Heart left ventricle (tissue), 13 donors: ENCODE measurements around the gene HNF1B.

Experiments used
- CTCF ChIP-seq, 12 donors: fragments of 200-600 bp; sonication (generic) in 4 of 12; IDR thresholded peaks; one replicate each; pipeline versions ENCODE4 v1.5.0 to v1.8.0; 2018 to 2022; ENCODE audit warnings: antibody characterized with exemption in 12 of 12, mild to moderate bottlenecking in 5 of 12
- POLR2A ChIP-seq, 2 donors: fragments of 450-650 bp; IDR thresholded peaks; one replicate each; pipeline ENCODE4 v1.6.1; 2017; ENCODE audit warnings: antibody characterized with exemption in 2 of 2, mild to moderate bottlenecking in 2 of 2, moderate library complexity in 2 of 2
- donor health status: ischemic (EF 13 %, LVEDD 7.1; RV severe dilation, severe dysfunction).
- donor health status: DM: no; HTN: yes; CAD: no.
- donor health status: DM: no; HTN: no; CAD: no.
- donor health status: ischemic (EF 25% LVEDD 6.9; RV normal size, moderate dysfunction).
- donor health status: ischemic (EF 25% LVEDD 5.7; RV mildly dilated, moderate dysfunction).
- donor health status: ischemic (EF 35%, LVEDD 5.7; RV mildly dilated, moderate dysfunction).
- donor health status: nonischemic (EF 11% LVEDD 7.7; RV severe dilation, severe dysfunction).
- donor health status: DM: yes; HTN: yes; CAD: no.
- donor health status: PGD.
- donor health status: ischemic (EF 29% LVEDD 5.4; RV normal size, mild dysfunction).
- donor health status: nonischemic (EF 23%, LVEDD 6.1; RV moderate dilation, normal function).

- TF ChIP-seq CTCF (IDR thresholded peaks at IDR 0.05) (no peak), POLR2A (IDR thresholded peaks at IDR 0.05) (no peak)
Observed at GRCh38 chr17:37640015-37640414, 104.8 kb downstream of the HNF1B start.
